ENCODE results near the gene CCDC134. TPM values are rescaled to one million over a fixed set of nuclear protein-coding genes. Genes with fewer than 3 reads are reported as not detected.
A peak's percentile ranks its signal among the peaks of the same experiment; 100 is the strongest.

CCDC134 gene
- total RNA-seq, 4 donors from 2014 or later = 6.6 to 18.8 (median 14.4) TPM

DNA sequence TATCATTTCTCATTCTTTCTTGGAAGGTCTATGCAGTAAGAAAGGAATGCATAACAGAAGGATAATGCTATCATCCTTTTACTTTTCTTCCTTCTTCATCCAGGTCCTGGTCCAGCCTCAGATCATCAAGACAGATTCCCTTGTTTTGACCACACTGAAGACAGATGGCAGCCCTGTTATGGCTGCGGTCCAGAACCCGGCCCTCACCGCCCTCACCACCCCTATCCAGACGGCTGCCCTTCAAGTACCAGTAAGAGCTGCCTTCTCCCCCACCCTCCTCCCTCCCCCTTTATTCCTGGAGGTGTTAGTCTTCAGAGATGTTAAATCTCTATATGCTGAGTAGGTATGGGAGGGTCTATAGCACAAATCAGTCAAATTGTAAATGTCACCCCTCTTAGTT is 70.3 kb downstream of the CCDC134 start:
- Histone ChIP-seq H3K4me3 (replicated peaks in 1 of 3) (no peak overlapping the region), H3K9me3 (no peaks in the 10 kb centered on the region), H3K27me3 (no peaks in the 10 kb centered on the region), H3K4me1 (no peaks in the 10 kb centered on the region), H3K27ac (no peak overlapping the region), H3K36me3 (peaks cover 38 to 51% of the 10 kb centered on the region in 2 donors)
- DNase-seq = peak; percentile 23 to 35
- intact Hi-C loops (cut with DNase I) = no loop called here
- TF ChIP-seq, protein P1, sequence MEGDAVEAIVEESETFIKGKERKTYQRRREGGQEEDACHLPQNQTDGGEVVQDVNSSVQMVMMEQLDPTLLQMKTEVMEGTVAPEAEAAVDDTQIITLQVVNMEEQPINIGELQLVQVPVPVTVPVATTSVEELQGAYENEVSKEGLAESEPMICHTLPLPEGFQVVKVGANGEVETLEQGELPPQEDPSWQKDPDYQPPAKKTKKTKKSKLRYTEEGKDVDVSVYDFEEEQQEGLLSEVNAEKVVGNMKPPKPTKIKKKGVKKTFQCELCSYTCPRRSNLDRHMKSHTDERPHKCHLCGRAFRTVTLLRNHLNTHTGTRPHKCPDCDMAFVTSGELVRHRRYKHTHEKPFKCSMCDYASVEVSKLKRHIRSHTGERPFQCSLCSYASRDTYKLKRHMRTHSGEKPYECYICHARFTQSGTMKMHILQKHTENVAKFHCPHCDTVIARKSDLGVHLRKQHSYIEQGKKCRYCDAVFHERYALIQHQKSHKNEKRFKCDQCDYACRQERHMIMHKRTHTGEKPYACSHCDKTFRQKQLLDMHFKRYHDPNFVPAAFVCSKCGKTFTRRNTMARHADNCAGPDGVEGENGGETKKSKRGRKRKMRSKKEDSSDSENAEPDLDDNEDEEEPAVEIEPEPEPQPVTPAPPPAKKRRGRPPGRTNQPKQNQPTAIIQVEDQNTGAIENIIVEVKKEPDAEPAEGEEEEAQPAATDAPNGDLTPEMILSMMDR (IDR thresholded peaks at IDR 0.05) = no peak
- TF ChIP-seq POLR2A (IDR thresholded peaks at IDR 0.05) = no peak
- WGBS, 2 donors = 49 to 50% methylated on average over 4 of the region's 4 CpGs

DNA sequence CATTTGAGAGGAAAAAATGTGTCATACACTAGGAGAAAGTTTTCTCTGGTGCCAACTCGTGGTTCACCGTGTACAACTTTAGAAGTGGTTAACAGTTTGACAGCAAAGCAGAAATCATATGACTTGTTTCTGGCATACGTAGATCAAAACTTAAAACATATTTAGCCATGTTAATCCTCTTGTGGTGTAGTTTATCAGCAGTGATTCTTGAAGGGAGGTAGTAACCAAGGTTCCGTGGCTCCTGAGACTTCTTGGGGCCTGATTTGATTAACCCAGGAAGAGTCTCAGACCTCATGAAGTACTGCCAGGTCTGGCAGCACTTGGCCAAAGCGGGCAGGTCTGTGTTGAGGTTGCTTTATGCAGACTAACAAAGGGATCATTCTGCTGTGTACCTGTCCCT is 72.9 kb downstream of the CCDC134 start:
- Histone ChIP-seq H3K36me3 (peaks cover 40 to 57% of the 10 kb centered on the region in 2 donors), H3K4me1 (no peaks in the 10 kb centered on the region), H3K4me3 (replicated peaks in 1 of 3) (no peak overlapping the region), H3K9me3 (no peaks in the 10 kb centered on the region), H3K27me3 (no peaks in the 10 kb centered on the region), H3K27ac (no peak overlapping the region)
- intact Hi-C loops (cut with DNase I) = no loop called here
- TF ChIP-seq, protein P1 (IDR thresholded peaks at IDR 0.05) = no peak
- 72 to 77% methylated on average over 5 of the region's 5 CpGs for WGBS, 2 donors
- DNase-seq = no peak

DNA sequence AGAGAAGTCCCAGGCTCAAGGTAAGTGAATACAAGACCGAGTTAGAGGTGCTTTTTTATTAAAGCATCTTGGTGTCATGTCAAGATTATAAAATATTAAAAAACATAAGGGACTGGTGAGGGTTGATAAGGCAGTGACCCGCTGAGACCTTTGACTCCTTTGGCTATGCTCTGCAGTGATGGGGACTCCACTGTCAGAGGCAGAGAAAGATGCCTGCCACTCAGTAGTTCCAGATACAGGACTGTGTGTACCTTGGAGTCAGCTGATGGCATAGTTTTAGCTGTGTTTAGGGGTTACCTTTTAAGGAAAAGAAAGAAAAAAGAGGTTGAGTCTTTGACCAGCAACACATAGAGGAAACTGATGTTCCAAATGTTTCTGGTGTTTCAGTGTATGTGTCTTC is 73.6 kb downstream of the CCDC134 start:
- Histone ChIP-seq H3K4me3 (replicated peaks in 1 of 3) (no peak overlapping the region), H3K27ac (no peak overlapping the region), H3K4me1 (no peaks in the 10 kb centered on the region), H3K36me3 (peaks cover 34 to 50% of the 10 kb centered on the region in 2 donors), H3K27me3 (no peaks in the 10 kb centered on the region), H3K9me3 (no peaks in the 10 kb centered on the region)
- TF ChIP-seq, protein P1 (IDR thresholded peaks at IDR 0.05) = no peak
- TF ChIP-seq POLR2A (IDR thresholded peaks at IDR 0.05) = no peak
- 90 to 100% methylated on average over 2 of the region's 2 CpGs for WGBS, 2 donors
- no peak for DNase-seq
- intact Hi-C loops (cut with DNase I) = no loop called here

DNA sequence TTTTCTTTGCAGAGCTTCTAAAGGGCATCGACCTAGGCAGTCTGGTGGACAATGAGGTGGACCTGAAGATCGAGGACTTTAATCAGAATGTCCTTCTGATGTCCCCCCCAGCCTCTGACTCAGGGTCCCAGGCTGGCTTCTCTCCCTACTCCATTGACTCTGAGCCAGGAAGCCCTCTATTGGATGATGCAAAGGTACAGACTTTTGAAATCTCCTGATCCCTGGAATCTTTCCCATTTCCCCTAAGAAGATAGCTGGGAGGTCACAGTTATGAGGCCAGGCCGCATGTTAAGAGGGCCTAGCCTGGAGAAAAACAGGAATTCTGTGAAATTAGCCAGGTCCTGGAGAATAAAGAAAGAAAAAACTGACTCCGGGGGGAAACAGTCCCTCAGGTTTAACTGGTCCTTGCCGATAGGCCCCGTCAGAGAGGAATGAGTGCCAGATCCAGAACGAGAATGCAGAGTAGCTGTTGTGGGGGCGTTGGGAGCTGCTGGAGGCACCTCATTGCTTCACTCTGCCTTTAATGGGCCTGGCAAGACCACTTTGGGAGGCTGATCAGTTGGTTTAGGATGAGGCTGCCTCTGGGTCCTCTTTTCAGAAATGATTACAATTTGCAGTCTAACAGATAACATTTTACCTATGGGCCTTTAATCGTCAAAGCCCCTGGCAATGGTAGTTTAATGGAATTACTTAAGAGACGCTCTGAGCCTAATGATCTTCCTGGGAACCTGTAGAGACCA is 75.2 kb downstream of the CCDC134 start:
- intact Hi-C loops (cut with DNase I) = no loop called here
- Histone ChIP-seq H3K36me3 (peaks cover 38 to 46% of the 10 kb centered on the region in 2 donors), H3K4me1 (no peaks in the 10 kb centered on the region), H3K27me3 (no peaks in the 10 kb centered on the region), H3K27ac (no peak overlapping the region), H3K4me3 (replicated peaks in 1 of 3) (no peak overlapping the region), H3K9me3 (no peaks in the 10 kb centered on the region)
- DNase-seq = no peak
- TF ChIP-seq, protein P1 (IDR thresholded peaks at IDR 0.05) = no peak
- TF ChIP-seq POLR2A (IDR thresholded peaks at IDR 0.05) = no peak
- WGBS, 2 donors = 92 to 96% methylated on average over 10 of the region's 10 CpGs

Other genes with a start within 250 kb of the CCDC134 start
- 1 to 10 TPM in 2 of 4 donors, under 1 TPM in 2; 0.54 to 1.2 (median 0.97) TPM for gene CSDC2, start 239.7 kb upstream of the CCDC134 start, total RNA-seq
- 10 to 100 TPM; 17.7 to 26.1 (median 23.8) TPM for gene PMM1, start 210.8 kb upstream of the CCDC134 start, total RNA-seq
- 10 to 100 TPM; 17.8 to 24.7 (median 20.8) TPM for gene DESI1, start 179.6 kb upstream of the CCDC134 start, total RNA-seq
- gene XRCC6, start 179.4 kb upstream of the CCDC134 start, total RNA-seq = 100 to 1,000 TPM; 171 to 220 (median 195) TPM
- 100 to 1,000 TPM; 127 to 194 (median 176) TPM for gene SNU13, start 111.8 kb upstream of the CCDC134 start, total RNA-seq
- 1 to 10 TPM in 2 of 4 donors, under 1 TPM in 2; 0.25 to 5.2 (median 1.4) TPM for gene MEI1, start 101.2 kb upstream of the CCDC134 start, total RNA-seq
- 10 to 100 TPM; 34.4 to 91.8 (median 63.7) TPM for gene SREBF2, start 32.4 kb downstream of the CCDC134 start, total RNA-seq
- not detected for gene SHISA8, start 114.4 kb downstream of the CCDC134 start, total RNA-seq
- gene TNFRSF13C, start 126.1 kb downstream of the CCDC134 start, total RNA-seq = not detected
- gene CENPM, start 146.5 kb downstream of the CCDC134 start, total RNA-seq = under 1 TPM in 1 of 4 donors, not detected in 3; 0.56 TPM
- under 1 TPM; 0.22 to 0.75 (median 0.40) TPM for gene SEPTIN3, start 168.8 kb downstream of the CCDC134 start, total RNA-seq
- gene WBP2NL, start 198.1 kb downstream of the CCDC134 start, total RNA-seq = 1 to 10 TPM; 1.3 to 5.1 (median 2.7) TPM